NB4 (cell line): Measurements from ENCODE around the gene NUDT8.

ENCODE experiments used
- CTCF ChIP-seq: IDR thresholded peaks from one replicate; pipeline ENCODE4 v1.5.1; 2012; ENCODE audit warnings: low read depth, low read length
- POLR2A ChIP-seq: IDR thresholded peaks from 2 replicates; pipeline ENCODE4 v1.6.1; 2011; ENCODE audit warnings: mild to moderate bottlenecking; ENCODE audit not compliant: insufficient read length; ENCODE audit errors: extremely low read depth

GRCh38 chr11:67636962-67637361 is 7.2 kb upstream of the NUDT8 start:
- TF ChIP-seq CTCF (no peak), POLR2A (no peak)
